ENCODE results near the gene THOC2.

- TF ChIP-seq POLR2AphosphoS5 (IDR thresholded peaks at IDR 0.05; ENCODE audit: low read depth, low read length) (no peak), TAF1 (IDR thresholded peaks at IDR 0.05; ENCODE audit: borderline replicate concordance, insufficient read depth, low read length) (no peak), REST (IDR thresholded peaks at IDR 0.05; ENCODE audit: insufficient read depth in 1 of 2, low read depth in 2 of 2, low read length in 2 of 2) (no peak)
These were observed 103.3 kb downstream of the THOC2 start for GRCh38 chrX:123629502-123629901.

Measured in PFSK-1 (cell line).